ENCODE measurements around the gene VIT.

The VIT gene

GRCh38 chr2:36770542-36771287 is 74.2 kb downstream of the VIT start:
- peak; percentile 58 for DNase-seq (ENCODE audit: low spot score)

GRCh38 chr2:36771671-36772070 is 75.2 kb downstream of the VIT start:
- no peak for DNase-seq (ENCODE audit: low spot score)

GRCh38 chr2:36773947-36774346 is 77.4 kb downstream of the VIT start:
- DNase-seq (ENCODE audit: low spot score) = no peak

DNA sequence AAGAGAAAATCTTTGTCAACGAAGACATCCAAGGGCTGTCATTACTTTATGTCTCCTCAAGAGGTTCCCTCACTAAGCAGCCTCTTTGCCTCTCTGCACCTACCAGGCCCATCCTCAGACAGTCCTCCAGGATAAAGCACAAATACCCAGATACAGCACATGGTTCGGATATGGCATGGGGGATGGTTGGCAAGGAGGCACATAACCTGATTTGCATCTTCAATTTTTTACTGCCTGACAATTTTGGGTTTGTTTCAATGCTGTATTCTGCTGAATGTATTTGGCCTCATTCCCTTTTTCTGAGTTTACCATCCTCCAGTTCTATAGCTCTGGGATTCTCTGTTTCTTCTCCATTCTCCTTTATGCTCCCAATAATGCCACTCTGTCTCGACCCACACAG is 78.8 kb downstream of the VIT start:
- DNase-seq (ENCODE audit: low spot score) = no peak

GRCh38 chr2:36775806-36776205 is 79.3 kb downstream of the VIT start:
- DNase-seq (ENCODE audit: low spot score) = no peak

- DNase-seq (ENCODE audit: low spot score) = no peak
Measured at GRCh38 chr2:36777272-36777671, 80.8 kb downstream of the VIT start.

DNA sequence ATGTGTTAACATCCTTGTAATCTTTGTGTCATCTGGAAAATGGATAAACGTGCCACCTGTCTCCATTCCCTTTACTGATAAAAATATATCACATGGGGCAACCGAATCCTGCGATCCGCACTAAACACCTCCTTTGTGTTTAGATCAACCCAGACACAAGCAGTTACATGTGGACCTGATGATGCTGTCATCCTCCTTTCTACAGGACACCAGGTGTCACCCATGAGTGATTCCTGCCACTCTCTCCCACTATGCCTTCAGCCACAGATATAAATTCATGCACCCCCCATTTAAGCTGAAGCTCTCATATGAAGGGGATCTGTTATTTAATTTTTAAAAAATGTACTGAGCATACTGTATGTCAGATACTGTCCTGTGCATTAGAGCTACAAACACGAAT is 81.3 kb downstream of the VIT start:
- DNase-seq (ENCODE audit: low spot score) = no peak

DNA sequence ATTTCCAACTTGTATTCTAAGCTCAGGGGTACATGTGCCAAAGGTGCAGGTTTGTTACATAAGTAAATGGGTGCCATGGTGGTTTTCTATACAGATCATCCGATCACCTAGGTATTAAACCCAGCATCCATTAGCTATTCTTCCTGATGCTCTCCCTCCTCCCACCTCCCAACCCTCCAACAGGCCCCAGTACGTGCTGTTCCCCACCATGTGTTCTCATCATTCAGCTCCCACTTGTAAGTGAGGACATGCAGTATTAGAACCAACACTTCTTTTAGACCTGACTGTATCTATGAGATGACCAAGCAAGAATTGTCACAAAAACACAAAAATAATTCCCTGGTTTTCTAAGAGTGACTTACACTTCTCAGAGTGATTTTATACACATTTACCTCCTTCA is 83.0 kb downstream of the VIT start:
- no peak for DNase-seq (ENCODE audit: low spot score)

GRCh38 chr2:36780231-36780839 is 83.8 kb downstream of the VIT start:
- DNase-seq (ENCODE audit: low spot score) = peak; percentile 55

- no peak for DNase-seq (ENCODE audit: low spot score)
Measured at GRCh38 chr2:36781907-36782720, 85.6 kb downstream of the VIT start.

- no peak for DNase-seq (ENCODE audit: low spot score)
Measured at GRCh38 chr2:36783246-36783645, 86.7 kb downstream of the VIT start.

DNA sequence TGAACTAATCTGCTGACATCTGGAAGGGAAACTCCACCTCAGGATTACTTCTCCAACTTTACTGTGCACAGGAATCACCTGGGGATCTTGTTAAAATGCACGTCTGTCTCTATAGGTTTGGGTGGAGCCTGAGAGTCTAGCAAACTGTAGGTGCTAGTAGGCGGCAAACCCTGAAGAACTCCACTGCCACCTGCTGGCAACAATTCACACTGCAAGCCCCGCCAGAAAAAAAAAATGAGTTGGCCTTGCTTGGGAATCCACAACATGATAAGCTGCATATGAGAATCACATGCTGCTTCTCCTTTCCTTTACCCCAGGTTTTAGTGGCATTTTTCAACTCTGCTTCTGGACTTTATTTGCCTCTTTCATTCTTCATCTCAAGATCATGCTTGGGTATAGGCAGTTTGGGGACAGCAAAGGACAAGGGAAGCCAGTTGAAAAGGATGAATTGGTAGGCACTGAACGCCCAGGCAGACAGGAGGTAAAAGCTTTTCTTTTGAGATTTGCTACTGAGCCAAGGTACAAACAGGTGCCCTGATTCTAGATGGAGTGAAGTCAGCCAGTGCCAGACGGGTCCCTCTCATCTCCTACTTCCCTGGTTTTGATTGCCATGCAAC is 88.8 kb downstream of the VIT start:
- DNase-seq (ENCODE audit: low spot score) = peak; percentile 65

- DNase-seq (ENCODE audit: low spot score) = peak; percentile 20
Measured at GRCh38 chr2:36789181-36789804, 92.8 kb downstream of the VIT start.

DNA sequence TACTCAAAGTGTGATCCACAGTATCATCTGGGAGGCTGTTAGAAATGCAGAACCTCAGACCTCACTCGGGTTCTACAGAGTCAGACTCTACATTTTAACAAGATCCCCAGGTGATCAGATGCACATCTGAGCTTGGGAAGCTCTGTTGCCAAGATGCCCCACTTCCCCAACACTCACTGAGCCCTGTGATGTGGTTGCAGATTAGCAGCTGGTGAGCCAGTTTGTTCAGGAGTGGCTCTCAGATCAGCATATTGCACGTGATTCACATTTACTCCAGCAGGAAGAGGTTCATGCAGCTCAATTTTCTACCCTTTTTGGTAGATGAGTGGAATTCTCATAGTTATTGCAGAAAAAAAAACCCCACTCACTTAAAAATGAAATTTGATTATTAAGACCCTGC is 96.4 kb downstream of the VIT start:
- no peak for DNase-seq (ENCODE audit: low spot score)

DNA sequence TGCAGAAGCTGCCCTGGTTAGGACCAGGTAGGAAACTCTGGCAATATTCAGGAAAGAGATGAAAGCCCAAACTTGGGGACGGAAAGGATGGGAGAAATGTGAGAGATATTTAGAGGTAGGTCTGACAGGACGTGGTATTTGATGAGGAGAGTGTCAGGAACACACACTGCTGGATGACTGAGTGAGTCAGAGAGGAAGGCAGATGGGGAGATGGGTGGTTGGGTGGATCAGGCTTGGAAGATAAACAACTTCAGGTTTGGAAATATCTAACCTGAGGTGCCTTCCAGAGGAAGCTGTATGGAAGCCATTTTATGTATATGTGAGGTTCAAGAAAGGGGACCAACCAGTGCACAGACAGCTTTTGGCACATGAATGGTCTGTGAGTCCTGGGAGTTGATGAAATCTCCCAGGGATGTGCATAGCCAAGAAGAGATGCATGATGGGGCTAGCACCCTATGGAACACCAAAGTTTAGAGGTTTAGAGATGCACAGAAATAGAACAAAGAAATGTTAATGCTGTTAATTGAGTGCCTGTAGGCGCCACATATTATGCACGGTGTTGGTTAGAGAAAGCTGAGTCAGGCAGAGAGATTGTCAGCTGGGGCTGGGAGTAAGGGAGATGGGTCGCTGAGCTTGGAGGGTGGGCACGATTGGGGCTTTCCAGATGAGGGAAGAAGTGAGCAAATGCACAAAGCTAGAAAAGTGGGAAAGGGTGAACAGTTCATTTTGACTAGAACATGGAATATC is 101.0 kb downstream of the VIT start:
- DNase-seq (ENCODE audit: low spot score) = peak; percentile 27

GRCh38 chr2:36798724-36799123 is 102.2 kb downstream of the VIT start:
- DNase-seq (ENCODE audit: low spot score) = no peak

GRCh38 chr2:36800381-36800780 is 103.9 kb downstream of the VIT start:
- DNase-seq (ENCODE audit: low spot score) = no peak

DNA sequence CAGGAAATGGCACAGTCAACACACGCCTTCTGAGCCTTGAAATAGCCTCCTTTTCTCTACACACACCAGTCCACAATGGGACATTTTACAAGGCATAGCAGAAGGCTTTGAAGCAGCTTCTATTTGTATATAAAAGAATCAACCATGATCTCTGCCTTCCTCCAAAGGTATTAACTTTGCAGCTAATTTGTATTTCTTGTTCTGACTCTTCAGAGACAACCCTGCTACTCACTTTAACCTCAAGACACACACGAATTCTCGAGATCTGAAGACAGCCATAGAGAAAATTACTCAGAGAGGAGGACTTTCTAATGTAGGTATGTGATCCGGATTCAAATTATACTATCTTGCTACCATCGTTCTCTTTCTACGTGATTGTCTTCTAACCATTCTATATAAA is 104.6 kb downstream of the VIT start:
- DNase-seq (ENCODE audit: low spot score) = no peak

GRCh38 chr2:36802952-36803351 is 106.4 kb downstream of the VIT start:
- DNase-seq (ENCODE audit: low spot score) = no peak

DNA sequence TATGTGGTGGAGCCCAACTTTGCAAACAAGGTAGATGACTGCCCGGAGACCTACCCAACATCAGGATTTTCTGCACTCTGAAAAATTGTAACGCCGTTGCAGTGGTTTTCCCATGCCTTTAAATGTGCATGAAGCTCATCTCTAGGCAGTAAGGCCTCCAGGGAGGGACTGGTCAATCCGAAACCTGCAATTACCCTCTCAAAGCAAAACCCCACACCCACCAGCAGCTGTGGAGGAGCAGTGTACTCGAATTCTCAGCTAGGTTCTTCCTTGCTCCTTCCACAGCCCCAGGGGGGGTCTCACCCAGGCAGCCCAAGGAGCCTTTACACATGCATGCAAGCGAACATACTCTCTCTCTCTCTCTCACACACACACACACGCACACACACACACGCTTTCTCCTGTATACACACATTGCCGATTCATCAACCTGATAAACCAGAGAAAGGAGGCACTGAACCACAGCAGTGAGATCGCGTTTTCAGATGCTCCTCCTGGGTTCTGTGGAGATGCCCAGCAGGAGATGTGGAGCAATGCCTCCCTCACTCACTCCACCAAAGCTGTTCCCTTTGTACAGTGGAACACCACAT is 109.2 kb downstream of the VIT start:
- no peak for DNase-seq (ENCODE audit: low spot score)
